ENCODE results near the gene DSCAM. TPM values are rescaled to one million over a fixed set of nuclear protein-coding genes. Genes with fewer than 3 reads are reported as not detected.
"Not testable (repeated sequence)": the region's sequence is repeated elsewhere in the genome, so short reads cannot be mapped to it uniquely, and the experiment has no call there.

The DSCAM gene
- total RNA-seq (2021; ENCODE audit: unreplicated experiment) = not detected
- polyA plus RNA-seq (2012) = under 0.01 TPM in 1 of 2 replicates, not detected in the other
- percentile 0 among the genes with signal in this experiment for Bru-seq, nascent RNA
- percentile 0 among the genes with signal in this experiment for BruChase-seq, experiment 1, labeled RNA remaining after a 6-hour chase
- BruChase-seq, experiment 2, labeled RNA remaining after a 2-hour chase = percentile 0 among the genes with signal in this experiment
- long read RNA-seq = 0 reads

- Histone ChIP-seq H3K9me2 (ENCODE audit: insufficient read depth) (no peaks in the 10 kb centered on the region), H3K4me1 (ENCODE audit: control insufficient read depth in 1 of 2, insufficient read depth in 2 of 2, low read length in 2 of 2) (no peaks in the 10 kb centered on the region), H3K9ac (ENCODE audit: low read length) (no peak within 1 kb of the TSS), H3K27ac (ENCODE audit: low read depth, low read length) (no peak within 1 kb of the TSS), H3K4me3 (replicated peaks in 1 of 2; ENCODE audit: low read depth in 1 of 2, low read length in 2 of 2) (no peak within 1 kb of the TSS), H4K20me1 (ENCODE audit: insufficient read depth) (no peaks in the 10 kb centered on the region), H3K79me2 (ENCODE audit: insufficient read depth, low read length) (no peaks in the 10 kb centered on the region), H3K9me3 (ENCODE audit: control insufficient read depth in 1 of 2, insufficient read depth in 1 of 2, low read depth in 1 of 2, low read length in 2 of 2) (peaks cover 7 to 41% of the 10 kb centered on the region in 2 experiments; a peak in 3 of 4 replicates), H2AFZ (ENCODE audit: low read depth, low read length, poor library complexity, severe bottlenecking) (no peak within 1 kb of the TSS), H3K27me3 (ENCODE audit: insufficient read depth, low read length) (no peaks in the 10 kb centered on the region), H3K4me2 (ENCODE audit: low read length) (no peak within 1 kb of the TSS), H3K36me3 (ENCODE audit: control insufficient read depth in 1 of 2, insufficient read depth in 2 of 2, low read length in 2 of 2) (no peaks in the 10 kb centered on the region)
- POLR2A ChIA-PET = no interaction called here
- RAD21 ChIA-PET (ENCODE audit: low non-redundant PET in 1 of 2, low total read pairs in 2 of 2, uncharacterized antibody in 2 of 2, unreplicated experiment in 2 of 2) = no interaction called here
- ATAC-seq (no peak), DNase-seq (ENCODE audit: low read depth, low spot score) (no peak)
- intact Hi-C loops (cut with micrococcal nuclease) = no loop called here
- no TSS peak for BruUV-seq (replicated peaks)
- CTCF ChIA-PET = no interaction called here
- TF ChIP-seq SRF (IDR thresholded peaks at IDR 0.05; ENCODE audit: low read depth) (no peak), ELF1 (IDR thresholded peaks at IDR 0.05; ENCODE audit: borderline replicate concordance, low read depth) (no peak), SP1 (IDR thresholded peaks at IDR 0.05; ENCODE audit: low read depth) (no peak), ZBTB33 (IDR thresholded peaks at IDR 0.05; ENCODE audit: extremely low read depth, insufficient replicate concordance, low read length) (no peak), POLR2A (IDR thresholded peaks at IDR 0.05; ENCODE audit: borderline replicate concordance, extremely low read depth, insufficient read depth, insufficient read length) (no peak), TCF7L2 (IDR thresholded peaks at IDR 0.05; ENCODE audit: borderline replicate concordance, extremely low read depth, insufficient read depth, insufficient read length) (no peak), ATF3 (IDR thresholded peaks at IDR 0.05) (no peak), POLR2AphosphoS5 (IDR thresholded peaks at IDR 0.05; ENCODE audit: low read depth, low read length) (no peak), FOSL1 (IDR thresholded peaks at IDR 0.05; ENCODE audit: low read depth) (no peak), RAD21 (IDR thresholded peaks at IDR 0.05; ENCODE audit: low read depth) (no peak), ZFX (IDR thresholded peaks at IDR 0.05) (no peak), YY1 (IDR thresholded peaks at IDR 0.05; ENCODE audit: extremely low read depth, insufficient replicate concordance, low read depth, low read length) (no peak), EZH2phosphoT487 (IDR thresholded peaks at IDR 0.05; ENCODE audit: borderline replicate concordance) (no peak), EGR1 (IDR thresholded peaks at IDR 0.05; ENCODE audit: low read depth) (no peak)
These were observed at the start of gene DSCAM for GRCh38 chr21:40846587-40847411. TSS of gene DSCAM (minus strand) at chr21:40847158. CDS start at chr21:40846661, 497 bp downstream.

- peaks cover 13 to 33% of the 10 kb centered on the region in 2 experiments; a peak in 2 of 4 replicates for H3K9me3 ChIP-seq (ENCODE audit: control insufficient read depth in 1 of 2, insufficient read depth in 1 of 2, low read depth in 1 of 2, low read length in 2 of 2)
- H3K27me3 ChIP-seq (ENCODE audit: insufficient read depth, low read length); H3K79me2 ChIP-seq (ENCODE audit: insufficient read depth, low read length); H3K4me3 ChIP-seq (replicated peaks in 1 of 2; ENCODE audit: low read depth in 1 of 2, low read length in 2 of 2); H2AFZ ChIP-seq (ENCODE audit: low read depth, low read length, poor library complexity, severe bottlenecking); ATAC-seq; intact Hi-C loops (cut with micrococcal nuclease); H3K4me2 ChIP-seq (ENCODE audit: low read length); H3K4me1 ChIP-seq (ENCODE audit: control insufficient read depth in 1 of 2, insufficient read depth in 2 of 2, low read length in 2 of 2); POLR2A ChIA-PET; RAD21 ChIA-PET (ENCODE audit: low non-redundant PET in 1 of 2, low total read pairs in 2 of 2, uncharacterized antibody in 2 of 2, unreplicated experiment in 2 of 2); H3K9me2 ChIP-seq (ENCODE audit: insufficient read depth); H3K36me3 ChIP-seq (ENCODE audit: control insufficient read depth in 1 of 2, insufficient read depth in 2 of 2, low read length in 2 of 2); H4K20me1 ChIP-seq (ENCODE audit: insufficient read depth); DNase-seq (ENCODE audit: low read depth, low spot score); BruUV-seq (replicated peaks); CTCF ChIA-PET; H3K9ac ChIP-seq (ENCODE audit: low read length); H3K27ac ChIP-seq (ENCODE audit: low read depth, low read length): not testable (repeated sequence)
These were observed 48.7 kb upstream of the DSCAM start for GRCh38 chr21:40895697-40896096.

All from HCT116 (cell line).